GM18505 (cell line): ENCODE results near the gene CUZD1.
"Not testable (repeated sequence)": the region's sequence is repeated elsewhere in the genome, so short reads cannot be mapped to it uniquely, and the experiment has no call there.

ENCODE experiments used
- ATAC-seq: cut with Tn5 transposase; IDR thresholded peaks from one replicate; pipeline ENCODE4 v1.9.1; 2021; ENCODE audit not compliant: unreplicated experiment
- POLR2A ChIP-seq: IDR thresholded peaks from 4 replicates; pipeline ENCODE4 v1.6.1; 2011; ENCODE audit warnings: borderline replicate concordance; ENCODE audit not compliant: insufficient read depth, insufficient read length; ENCODE audit errors: extremely low read depth

CUZD1 gene, protein sequence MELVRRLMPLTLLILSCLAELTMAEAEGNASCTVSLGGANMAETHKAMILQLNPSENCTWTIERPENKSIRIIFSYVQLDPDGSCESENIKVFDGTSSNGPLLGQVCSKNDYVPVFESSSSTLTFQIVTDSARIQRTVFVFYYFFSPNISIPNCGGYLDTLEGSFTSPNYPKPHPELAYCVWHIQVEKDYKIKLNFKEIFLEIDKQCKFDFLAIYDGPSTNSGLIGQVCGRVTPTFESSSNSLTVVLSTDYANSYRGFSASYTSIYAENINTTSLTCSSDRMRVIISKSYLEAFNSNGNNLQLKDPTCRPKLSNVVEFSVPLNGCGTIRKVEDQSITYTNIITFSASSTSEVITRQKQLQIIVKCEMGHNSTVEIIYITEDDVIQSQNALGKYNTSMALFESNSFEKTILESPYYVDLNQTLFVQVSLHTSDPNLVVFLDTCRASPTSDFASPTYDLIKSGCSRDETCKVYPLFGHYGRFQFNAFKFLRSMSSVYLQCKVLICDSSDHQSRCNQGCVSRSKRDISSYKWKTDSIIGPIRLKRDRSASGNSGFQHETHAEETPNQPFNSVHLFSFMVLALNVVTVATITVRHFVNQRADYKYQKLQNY

DNA sequence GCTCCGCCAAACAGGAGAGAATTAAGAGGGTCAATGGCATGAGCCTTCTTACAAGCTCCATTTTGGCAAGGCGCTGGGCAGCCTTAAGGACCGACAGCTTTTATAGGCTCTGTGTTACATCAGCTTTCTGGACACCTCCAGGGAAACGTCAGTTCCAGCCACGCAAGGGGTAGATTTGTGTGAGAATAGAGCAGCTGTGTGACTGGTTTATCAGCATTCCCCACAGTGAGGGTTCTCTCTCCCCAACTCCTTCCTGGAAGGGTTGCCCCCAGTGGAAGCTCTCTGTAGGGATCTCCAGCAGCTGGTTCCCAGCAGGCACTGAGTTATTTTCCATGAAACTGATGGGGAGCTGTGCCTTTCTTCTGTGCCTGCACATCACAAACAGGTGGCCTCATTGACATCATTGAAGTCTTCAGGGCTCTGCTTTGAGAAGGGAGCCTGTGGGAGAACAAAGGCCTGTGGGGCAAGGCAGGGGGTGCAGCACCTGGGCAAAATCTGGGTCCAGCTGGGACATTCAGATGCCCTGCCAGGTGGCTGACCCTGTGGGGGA, at the start of gene CUZD1:
CUZD1 (minus strand) TSS at position 75 of the 550 bp plus-strand sequence; CDS start at position 61, 14 bp downstream.
- no peak for ATAC-seq
- no peak for TF ChIP-seq POLR2A

DNA sequence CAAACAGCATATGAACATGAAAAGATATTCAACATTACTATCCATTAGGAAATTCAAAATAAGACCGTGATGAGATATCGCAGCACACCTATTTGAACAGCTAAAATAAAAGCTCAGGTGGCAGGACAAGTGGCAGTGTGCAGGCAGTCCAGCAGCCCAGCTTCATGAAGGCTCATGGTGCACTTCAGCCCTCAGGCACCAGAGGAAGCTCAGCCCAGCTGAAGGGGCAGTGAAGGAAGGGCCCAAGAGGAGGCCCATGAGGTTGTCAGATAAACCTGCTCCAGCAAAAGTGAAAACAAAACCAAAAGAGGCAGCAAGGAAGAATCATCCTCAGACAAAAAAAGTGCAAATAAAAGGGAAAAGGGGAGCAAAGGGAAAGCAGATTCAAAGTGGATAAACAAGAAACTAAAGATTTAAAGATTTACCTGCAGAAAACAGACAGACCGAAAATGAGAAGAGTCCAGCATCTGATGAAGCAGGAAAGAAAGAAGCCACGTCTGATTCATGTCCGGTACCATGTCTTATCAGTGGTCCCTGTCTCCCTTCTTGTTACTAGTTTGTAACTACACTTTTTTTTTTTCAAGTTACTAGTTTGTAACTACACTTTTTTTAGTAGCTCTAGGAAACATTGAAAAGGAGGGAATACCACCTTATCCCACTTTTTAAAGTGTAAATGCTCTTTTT, 48.7 kb upstream of the CUZD1 start:
- TF ChIP-seq POLR2A, result no peak
- no peak for ATAC-seq

DNA sequence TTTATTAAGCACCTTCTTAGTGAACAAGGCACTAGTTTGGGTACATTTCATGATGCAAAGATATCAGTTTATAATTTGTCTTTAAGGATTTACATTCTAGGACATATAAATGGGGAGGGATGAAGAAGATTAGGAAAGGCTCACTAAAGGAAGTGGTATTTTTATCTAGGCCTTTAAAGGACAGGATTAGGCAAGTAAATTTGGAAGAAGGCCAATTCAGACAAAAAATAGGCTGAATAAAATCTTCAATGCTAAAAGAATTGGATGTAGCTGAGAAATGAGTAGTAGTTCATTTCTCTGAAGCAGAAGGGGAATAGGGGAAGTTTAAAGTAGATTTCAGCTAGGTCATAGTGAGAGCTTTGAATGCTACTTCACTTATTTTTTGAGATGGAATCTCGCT, 38.5 kb upstream of the CUZD1 start:
- ATAC-seq, result no peak
- TF ChIP-seq POLR2A, result no peak

DNA sequence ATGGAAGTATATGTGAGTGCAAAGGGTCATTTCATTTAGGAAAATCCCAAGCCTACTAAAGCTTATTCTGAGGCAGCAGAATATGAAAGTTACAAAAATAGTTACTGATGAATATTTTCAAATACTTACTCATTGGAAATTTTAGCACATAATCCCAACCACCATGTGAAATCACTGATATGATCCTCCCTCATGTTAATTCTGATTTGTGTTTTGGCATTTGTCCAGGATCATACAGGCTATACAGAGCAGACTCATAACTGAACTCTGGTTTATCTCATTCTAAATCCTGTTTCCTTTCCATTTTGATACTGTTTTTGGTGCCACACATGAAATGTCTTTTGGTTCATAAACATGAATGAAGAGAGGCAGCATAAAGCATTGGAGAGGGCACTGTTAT, 37.1 kb upstream of the CUZD1 start:
- no peak for ATAC-seq
- TF ChIP-seq POLR2A, result no peak

DNA sequence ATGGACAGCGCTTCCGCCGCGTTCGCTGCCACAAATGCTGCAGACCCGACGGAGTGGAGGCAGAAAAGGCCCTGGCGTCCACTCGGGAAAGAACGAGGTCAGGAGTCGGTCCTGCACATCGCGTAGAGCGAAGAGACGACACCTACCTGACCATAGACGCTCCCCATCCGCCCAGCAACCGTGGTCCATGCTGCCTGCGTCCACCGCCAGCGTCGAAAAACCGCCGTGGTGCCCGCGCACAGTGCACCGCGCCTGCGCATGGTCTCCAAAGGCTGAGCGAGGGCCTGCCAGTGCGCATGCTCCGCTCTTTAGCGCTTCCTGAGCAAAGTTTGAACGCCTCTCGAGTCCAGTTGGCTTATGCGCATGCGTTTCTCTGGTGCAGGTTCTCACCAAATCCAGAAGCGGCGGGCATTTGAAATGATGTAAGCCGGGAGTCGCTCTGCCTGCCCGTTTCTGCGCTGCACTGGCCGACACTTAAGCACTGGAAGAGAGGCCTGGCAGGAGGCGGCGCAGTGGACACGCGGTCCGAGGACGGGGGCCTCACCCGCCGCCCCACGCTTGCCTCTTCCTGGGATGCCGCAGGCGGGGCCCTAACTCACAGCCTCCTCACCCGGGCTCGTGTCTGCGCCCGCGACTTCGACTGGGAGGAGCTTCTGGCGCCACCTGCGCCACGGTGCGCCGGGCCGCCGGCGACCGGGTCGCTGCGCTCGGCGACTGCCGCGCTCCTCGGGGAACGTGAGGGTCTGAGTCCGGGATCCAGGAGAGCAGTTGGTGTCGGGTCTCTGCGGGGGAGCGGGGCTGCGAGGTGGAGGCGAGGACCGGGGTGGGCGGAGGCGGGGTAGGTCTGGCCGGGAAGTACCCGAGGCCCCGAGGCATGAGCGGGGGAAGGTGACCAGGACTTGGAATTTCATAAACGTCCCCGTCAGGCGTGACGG, 33.9 kb upstream of the CUZD1 start, which contains the start of gene FAM24B:
FAM24B (minus strand) TSS at position 243 of the 935 bp plus-strand sequence. CDS start 29,066 bp downstream, outside the sequence.
- peak; percentile 76 for TF ChIP-seq POLR2A
- peak; percentile 73 for ATAC-seq

DNA sequence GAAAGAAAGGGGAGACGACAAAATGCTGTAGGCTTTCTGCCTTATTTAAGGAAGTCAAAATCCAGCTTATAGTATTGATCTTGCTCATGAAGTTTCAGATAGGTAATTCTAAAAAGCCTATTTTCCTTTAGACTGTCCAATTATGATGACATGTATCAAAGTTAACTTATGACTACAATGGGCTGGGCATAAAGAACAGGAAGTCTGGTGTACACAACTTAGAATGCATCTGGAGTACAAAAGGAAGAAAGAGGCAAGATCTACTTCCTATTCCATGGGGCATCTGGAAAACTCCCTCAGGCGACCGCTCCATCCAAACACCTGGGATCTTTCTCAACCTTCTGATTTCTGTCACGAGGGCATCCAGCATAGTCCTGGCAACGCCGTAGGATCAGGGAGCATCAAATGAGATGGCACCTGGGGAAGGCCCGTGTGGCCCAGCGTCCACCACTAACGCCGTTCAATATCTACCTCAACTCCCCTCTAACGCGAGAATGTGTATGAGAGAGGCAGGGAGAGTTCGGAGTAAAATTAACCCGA, 33.2 kb upstream of the CUZD1 start:
- ATAC-seq, result peak; percentile 11
- TF ChIP-seq POLR2A, result no peak

DNA sequence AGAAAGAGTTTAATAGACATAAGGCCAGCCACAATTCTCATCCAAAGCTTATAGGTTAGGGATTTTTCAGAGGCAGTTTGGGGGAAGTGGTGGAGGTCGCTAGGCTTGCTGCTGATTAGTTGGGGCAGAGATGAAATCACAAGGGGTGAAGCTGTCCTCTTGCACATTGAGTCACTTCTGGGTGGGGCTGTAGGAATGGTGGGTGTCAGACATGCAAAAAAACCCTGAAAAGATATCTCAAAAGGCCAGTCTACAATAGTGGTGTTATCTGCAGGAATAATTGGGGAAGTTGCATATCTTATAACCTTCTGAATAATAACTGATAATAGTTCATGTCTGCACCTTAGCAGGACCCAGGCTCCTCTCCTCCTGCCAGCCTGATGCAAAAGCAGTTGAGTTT, 31.6 kb upstream of the CUZD1 start:
- no peak for ATAC-seq
- no peak for TF ChIP-seq POLR2A

DNA sequence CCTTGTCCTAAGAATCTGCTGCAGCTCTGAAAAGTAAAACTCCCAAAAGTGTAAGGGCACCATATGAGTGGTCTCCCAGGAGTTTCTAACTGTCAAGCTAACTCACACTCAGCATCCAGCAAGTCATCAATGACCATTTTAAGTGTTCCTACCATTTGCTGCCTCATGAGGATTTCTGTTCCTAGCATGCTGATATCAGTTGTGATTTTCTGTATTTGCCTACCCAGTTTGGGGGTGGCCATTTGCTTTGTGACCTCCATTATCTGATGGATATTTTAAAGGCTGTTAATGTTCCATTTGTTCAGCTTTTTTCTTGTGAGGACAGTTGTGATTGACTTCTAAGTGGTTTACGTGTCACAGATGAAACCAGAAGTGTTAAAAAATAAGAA, 30.8 kb upstream of the CUZD1 start:
- TF ChIP-seq POLR2A, result no peak
- no peak for ATAC-seq

DNA sequence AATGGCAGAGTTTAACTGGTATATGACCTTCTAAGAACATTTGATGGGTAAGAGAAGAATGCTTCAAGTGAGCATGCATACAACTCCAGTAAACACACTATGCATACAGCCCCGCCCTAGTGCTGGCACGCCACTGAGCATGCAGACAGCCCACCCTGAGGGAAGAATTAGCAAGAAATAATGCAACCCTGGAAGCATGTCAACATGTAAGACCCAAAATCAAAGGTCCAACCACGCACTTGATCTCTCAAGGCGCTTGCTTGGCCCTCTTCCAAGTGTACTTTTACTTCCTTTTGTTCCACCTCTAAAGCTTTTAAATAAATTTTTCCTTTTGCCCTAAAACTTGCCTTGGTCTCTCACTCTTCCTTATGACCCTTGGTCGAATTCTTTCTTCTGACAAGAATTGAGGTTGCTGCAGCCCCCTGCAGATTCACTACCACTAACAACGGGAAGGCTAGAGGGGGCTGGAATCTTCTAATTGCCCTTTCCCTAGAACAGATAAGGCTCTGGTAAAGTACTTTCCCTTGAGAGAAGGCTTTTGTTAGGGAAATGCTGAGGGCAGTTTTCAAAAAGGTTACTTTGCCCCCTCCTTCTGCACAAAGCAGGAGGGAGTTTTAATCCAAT, 30.3 kb upstream of the CUZD1 start:
- no peak for ATAC-seq
- no peak for TF ChIP-seq POLR2A

DNA sequence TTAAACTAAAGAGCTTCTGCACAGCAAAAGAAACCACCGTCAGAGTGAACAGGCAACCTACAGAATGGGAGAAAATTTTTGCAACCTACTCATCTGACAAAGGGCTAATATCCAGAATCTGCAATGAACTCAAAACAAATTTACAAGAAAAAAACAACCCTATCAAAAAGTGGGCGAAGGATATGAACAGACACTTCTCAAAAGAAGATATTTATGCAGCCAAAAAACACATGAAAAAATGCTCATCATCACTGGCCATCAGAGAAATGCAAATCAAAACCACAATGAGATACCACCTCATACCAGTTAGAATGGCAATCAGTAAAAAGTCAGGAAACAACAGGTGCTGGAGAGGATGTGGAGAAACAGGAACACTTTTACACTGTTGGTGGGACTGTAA, 26.3 kb upstream of the CUZD1 start:
- ATAC-seq, result not testable (repeated sequence)

DNA sequence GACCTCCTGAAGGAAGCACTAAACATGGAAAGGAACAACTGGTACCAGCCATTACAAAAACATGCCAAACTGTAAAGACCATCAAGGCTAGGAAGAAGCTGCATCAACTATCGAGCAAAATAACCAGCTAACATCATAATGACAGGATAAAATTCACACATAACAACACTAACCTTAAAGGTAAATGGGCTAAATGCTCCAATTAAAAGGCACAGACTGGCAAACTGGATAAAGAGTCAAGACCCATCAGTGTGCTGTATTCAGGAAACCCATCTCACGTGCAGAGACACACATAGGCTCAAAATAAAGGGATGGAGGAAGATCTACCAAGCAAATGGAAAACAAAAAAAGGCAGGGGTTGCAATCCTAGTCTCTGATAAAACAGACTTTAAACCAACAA, 23.1 kb upstream of the CUZD1 start:
- not testable (repeated sequence) for ATAC-seq

DNA sequence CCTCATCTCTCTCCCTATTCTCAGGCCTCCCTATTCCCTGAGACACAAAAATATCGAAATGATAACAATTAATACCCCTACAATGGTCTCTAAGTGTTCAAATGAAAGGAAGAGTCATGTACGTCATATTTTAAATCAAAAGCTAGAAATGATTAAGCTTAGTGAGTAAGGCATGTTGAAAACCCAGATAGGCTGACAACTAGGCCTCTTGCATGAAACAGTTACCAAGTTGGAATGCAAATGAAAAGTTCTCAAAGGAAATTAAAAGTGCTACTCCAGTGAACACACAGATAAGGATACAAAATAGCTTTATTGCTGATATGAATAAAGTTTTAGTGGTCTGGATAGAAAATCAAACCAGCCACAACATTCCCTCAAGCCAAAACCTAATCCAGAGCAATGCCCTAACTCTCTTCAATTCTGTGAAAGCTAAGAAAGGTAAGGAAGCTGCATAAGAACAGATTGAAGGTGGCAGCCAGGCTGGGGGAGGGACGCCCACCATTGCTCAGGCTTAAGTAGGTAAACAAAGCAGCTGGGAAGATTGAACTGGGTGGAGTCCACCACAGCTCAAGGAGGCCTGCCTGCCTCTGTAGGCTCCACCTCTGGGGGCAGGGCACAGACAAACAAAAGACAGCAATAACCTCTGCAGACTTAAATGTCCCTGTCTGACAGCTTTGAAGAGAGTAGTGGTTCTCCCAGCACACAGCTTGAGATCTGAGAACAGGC, 21.3 kb upstream of the CUZD1 start:
- ATAC-seq, result not testable (repeated sequence)
